Tibial artery (tissue), 4 donors: ENCODE results near the gene H1-8.

Source experiments
- DNase-seq, 2 donors: peaks; one replicate each; pipeline ENCODE4 v3.0.0-alpha.2; 2019
- H3K27ac ChIP-seq, 2 donors: fragments of 200-600 bp; sonication (generic) in 1 of 2; 1 replicate in 1 of 2; 2 replicates in 1 of 2; pipeline ENCODE4 v1.5.1; 2018 to 2019; ENCODE audit warnings: mild to moderate bottlenecking in 1 of 2
- H3K27me3 ChIP-seq, 2 donors: fragments of 200-600 bp; sonication (generic) in 1 of 2; one replicate each; pipeline versions ENCODE4 v1.5.1 to v1.6.0; 2016 to 2019
- H3K36me3 ChIP-seq, 3 donors: fragments of 200-600 bp; sonication (generic) in 2 of 3; one replicate each; pipeline ENCODE4 v1.5.1; 2016 to 2019; ENCODE audit warnings: mild to moderate bottlenecking in 2 of 3
- H3K4me1 ChIP-seq, 4 donors: fragments of 200-600 bp; sonication (generic) in 2 of 4; 1 replicate in 3 of 4; 2 replicates in 1 of 4; pipeline ENCODE4 v1.5.1; 2016 to 2019
- H3K4me3 ChIP-seq, 2 donors: fragments of 200-600 bp; sonication (generic) in 1 of 2; 1 replicate in 1 of 2; 2 replicates in 1 of 2; pipeline ENCODE4 v1.5.1; 2018 to 2019; ENCODE audit warnings: mild to moderate bottlenecking in 2 of 2
- H3K9me3 ChIP-seq, 3 donors: fragments of 200-600 bp; sonication (generic) in 1 of 3; one replicate each; pipeline ENCODE4 v1.5.1; 2016 to 2019
- CTCF ChIP-seq, 2 experiments: fragments of 200-600 bp in 1 of 2; fragments of 450-650 bp in 1 of 2; IDR thresholded peaks; one replicate each; pipeline ENCODE4 v1.5.1; 2017 to 2019; ENCODE audit warnings: antibody characterized with exemption in 2 of 2, mild to moderate bottlenecking in 1 of 2, moderate library complexity in 1 of 2
- intact Hi-C: fragments of 100-400 bp; cut with DNase I; formaldehyde crosslinking; loops from one replicate; pipeline ENCODE4 v1.15.0; 2023; ENCODE audit warnings: low total_unique reads

Gene H1-8

GRCh38 chr3:129532261-129532660 lies 10.7 kb upstream of the H1-8 start:
- intact Hi-C loops, result no loop called here
- Histone ChIP-seq H3K27me3 (no peaks in the 10 kb centered on the region), H3K9me3 (no peaks in the 10 kb centered on the region), H3K36me3 (no peaks in the 10 kb centered on the region), H3K4me1 (peaks cover 0 to 23% (median 8%) of the 10 kb centered on the region in 4 donors), H3K27ac (no peak overlapping the region), H3K4me3 (no peak overlapping the region)
- TF ChIP-seq CTCF (IDR thresholded peaks at IDR 0.05), result no peak
- no peak for DNase-seq

GRCh38 chr3:129533406-129533805 lies 9.6 kb upstream of the H1-8 start:
- Histone ChIP-seq H3K27me3 (no peaks in the 10 kb centered on the region), H3K27ac (no peak overlapping the region), H3K4me3 (no peak overlapping the region), H3K36me3 (no peaks in the 10 kb centered on the region), H3K4me1 (peaks cover 0 to 23% (median 8%) of the 10 kb centered on the region in 4 donors), H3K9me3 (no peaks in the 10 kb centered on the region)
- no peak for TF ChIP-seq CTCF (IDR thresholded peaks at IDR 0.05)
- DNase-seq, result no peak
- intact Hi-C loops, result no loop called here

GRCh38 chr3:129534428-129535027 lies 8.4 kb upstream of the H1-8 start:
- peaks cover 0 to 22% (median 6%) of the 10 kb centered on the region in 4 donors for H3K4me1 ChIP-seq
- intact Hi-C loops, result no loop called here
- no peak for DNase-seq
- H3K27me3 ChIP-seq, result no peaks in the 10 kb centered on the region
- no peaks in the 10 kb centered on the region for H3K36me3 ChIP-seq
- no peaks in the 10 kb centered on the region for H3K9me3 ChIP-seq
- TF ChIP-seq CTCF (IDR thresholded peaks at IDR 0.05), result no peak
- no peak overlapping the region for H3K4me3 ChIP-seq
- H3K27ac ChIP-seq, result no peak overlapping the region

- Histone ChIP-seq H3K4me1 (peaks cover 0 to 16% (median 2%) of the 10 kb centered on the region in 4 donors), H3K4me3 (no peak overlapping the region), H3K36me3 (no peaks in the 10 kb centered on the region), H3K27ac (no peak overlapping the region), H3K9me3 (no peaks in the 10 kb centered on the region), H3K27me3 (no peaks in the 10 kb centered on the region)
- intact Hi-C loops, result no loop called here
- TF ChIP-seq CTCF (IDR thresholded peaks at IDR 0.05), result no peak
- no peak for DNase-seq
These were observed 7.9 kb upstream of the H1-8 start for GRCh38 chr3:129535075-129535474.

GRCh38 chr3:129536374-129536667 lies 6.7 kb upstream of the H1-8 start:
- Histone ChIP-seq H3K9me3 (no peaks in the 10 kb centered on the region), H3K27me3 (no peaks in the 10 kb centered on the region), H3K36me3 (no peaks in the 10 kb centered on the region), H3K4me3 (no peak overlapping the region), H3K27ac (no peak overlapping the region), H3K4me1 (peaks cover 0 to 16% (median 1%) of the 10 kb centered on the region in 4 donors)
- DNase-seq, result no peak
- intact Hi-C loops, result no loop called here
- TF ChIP-seq CTCF (IDR thresholded peaks at IDR 0.05), result no peak

GRCh38 chr3:129536804-129537203 lies 6.2 kb upstream of the H1-8 start:
- no peaks in the 10 kb centered on the region for H3K9me3 ChIP-seq
- DNase-seq, result no peak

More at GRCh38 chr3:129536804-129537203, 6.2 kb upstream of the H1-8 start:
- H3K27ac ChIP-seq, result no peak overlapping the region
- H3K36me3 ChIP-seq, result no peaks in the 10 kb centered on the region
- no peak for TF ChIP-seq CTCF (IDR thresholded peaks at IDR 0.05)
- H3K4me3 ChIP-seq, result no peak overlapping the region
- peaks cover 0 to 16% (median 1%) of the 10 kb centered on the region in 4 donors for H3K4me1 ChIP-seq
- no peaks in the 10 kb centered on the region for H3K27me3 ChIP-seq
- intact Hi-C loops, result no loop called here
